ENCODE results near the gene NCEH1. TPM values are rescaled to one million over a fixed set of nuclear protein-coding genes. Genes with fewer than 3 reads are reported as not detected.

Gene NCEH1
- total and polyA plus RNA-seq, 7 donors, result 2.6 to 12.0 (median 5.1) TPM

DNA sequence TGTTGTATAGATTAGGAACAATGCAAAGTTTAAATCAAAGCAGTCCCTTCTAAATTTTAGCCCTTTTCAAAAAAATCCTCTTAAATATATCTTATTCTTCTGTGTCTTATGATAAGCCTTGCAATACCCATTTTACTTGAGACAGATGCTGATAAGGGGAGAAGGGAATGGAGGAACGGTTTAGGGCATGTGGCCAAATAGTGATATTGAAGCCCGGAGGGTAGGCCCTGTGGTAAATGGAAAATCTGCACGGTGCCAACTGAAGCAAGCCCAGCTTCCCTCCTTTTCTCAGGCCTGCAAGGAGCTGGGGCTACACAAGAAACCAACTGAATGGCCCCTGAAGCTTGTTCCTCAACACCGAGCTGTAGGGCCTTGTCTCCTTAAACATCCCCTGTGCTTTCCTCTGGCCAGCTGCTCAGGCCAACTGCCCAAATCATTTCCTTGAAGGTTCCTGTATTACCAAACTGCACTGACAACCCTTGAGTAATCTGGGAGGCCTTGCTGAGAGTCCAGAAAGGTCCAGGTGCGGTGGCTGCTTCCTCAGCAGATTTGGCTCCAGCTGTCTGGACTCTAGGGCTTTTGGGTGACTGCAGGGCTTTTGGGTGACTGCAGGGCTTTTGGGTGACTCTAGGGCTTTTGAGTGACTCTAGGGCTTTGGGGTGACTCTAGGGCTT is 67.2 kb downstream of the NCEH1 start:
- H3K27me3 ChIP-seq (ENCODE audit: insufficient read depth in 3 of 3, low read length in 2 of 3), result no peaks in the 10 kb centered on the region
- WGBS, 3 donors, result 67 to 72% (median 69%) methylated on average over 5 of the region's 5 CpGs
- DNase-seq, result peak in 1 of 2 donors; percentile 62
- no peak overlapping the region for H3K27ac ChIP-seq
- ATAC-seq, result peak in 1 of 4 donors; percentile 34
- no peaks in the 10 kb centered on the region for H3K4me1 ChIP-seq
- peaks cover 0 to 15% of the 10 kb centered on the region in 2 donors for H3K36me3 ChIP-seq (ENCODE audit: insufficient read depth in 1 of 2, low read depth in 1 of 2)
- TF ChIP-seq, protein P1, sequence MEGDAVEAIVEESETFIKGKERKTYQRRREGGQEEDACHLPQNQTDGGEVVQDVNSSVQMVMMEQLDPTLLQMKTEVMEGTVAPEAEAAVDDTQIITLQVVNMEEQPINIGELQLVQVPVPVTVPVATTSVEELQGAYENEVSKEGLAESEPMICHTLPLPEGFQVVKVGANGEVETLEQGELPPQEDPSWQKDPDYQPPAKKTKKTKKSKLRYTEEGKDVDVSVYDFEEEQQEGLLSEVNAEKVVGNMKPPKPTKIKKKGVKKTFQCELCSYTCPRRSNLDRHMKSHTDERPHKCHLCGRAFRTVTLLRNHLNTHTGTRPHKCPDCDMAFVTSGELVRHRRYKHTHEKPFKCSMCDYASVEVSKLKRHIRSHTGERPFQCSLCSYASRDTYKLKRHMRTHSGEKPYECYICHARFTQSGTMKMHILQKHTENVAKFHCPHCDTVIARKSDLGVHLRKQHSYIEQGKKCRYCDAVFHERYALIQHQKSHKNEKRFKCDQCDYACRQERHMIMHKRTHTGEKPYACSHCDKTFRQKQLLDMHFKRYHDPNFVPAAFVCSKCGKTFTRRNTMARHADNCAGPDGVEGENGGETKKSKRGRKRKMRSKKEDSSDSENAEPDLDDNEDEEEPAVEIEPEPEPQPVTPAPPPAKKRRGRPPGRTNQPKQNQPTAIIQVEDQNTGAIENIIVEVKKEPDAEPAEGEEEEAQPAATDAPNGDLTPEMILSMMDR (IDR thresholded peaks at IDR 0.05), result no peak
- no peak overlapping the region for H3K4me3 ChIP-seq
- intact Hi-C loops (cut with DNase I), result no loop called here
- H3K9me3 ChIP-seq, result no peaks in the 10 kb centered on the region

DNA sequence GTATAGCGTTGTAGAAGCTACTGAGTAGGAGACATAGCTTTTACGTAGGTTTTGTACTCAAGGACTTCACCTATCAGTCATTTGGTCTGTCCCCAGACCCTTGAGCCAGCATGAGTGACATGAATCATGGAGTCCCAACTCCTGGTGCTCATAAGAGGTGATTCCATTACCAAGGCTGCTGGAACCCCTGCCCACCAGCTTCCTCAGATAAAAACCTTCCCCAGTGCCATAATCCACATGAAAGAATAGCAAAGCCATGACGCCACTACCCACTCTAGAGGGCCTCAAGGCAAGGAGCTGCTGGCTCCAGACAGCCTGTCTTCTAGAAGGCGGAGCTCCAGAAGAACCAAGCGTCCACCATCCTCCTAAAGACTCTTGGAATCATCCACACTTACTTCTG is 69.6 kb downstream of the NCEH1 start:
- H3K27me3 ChIP-seq (ENCODE audit: insufficient read depth in 3 of 3, low read length in 2 of 3), result no peaks in the 10 kb centered on the region
- TF ChIP-seq, protein P1 (IDR thresholded peaks at IDR 0.05), result no peak
- ATAC-seq (no peak), DNase-seq (no peak)
- H3K4me3 ChIP-seq, result no peak overlapping the region
- H3K27ac ChIP-seq, result no peak overlapping the region
- no peaks in the 10 kb centered on the region for H3K4me1 ChIP-seq
- WGBS, 3 donors, result 95 to 99% (median 97%) methylated on average over 5 of the region's 5 CpGs
- intact Hi-C loops (cut with DNase I), result no loop called here
- no peaks in the 10 kb centered on the region for H3K9me3 ChIP-seq
- H3K36me3 ChIP-seq (ENCODE audit: insufficient read depth in 1 of 2, low read depth in 1 of 2), result peaks cover 0 to 15% of the 10 kb centered on the region in 2 donors

DNA sequence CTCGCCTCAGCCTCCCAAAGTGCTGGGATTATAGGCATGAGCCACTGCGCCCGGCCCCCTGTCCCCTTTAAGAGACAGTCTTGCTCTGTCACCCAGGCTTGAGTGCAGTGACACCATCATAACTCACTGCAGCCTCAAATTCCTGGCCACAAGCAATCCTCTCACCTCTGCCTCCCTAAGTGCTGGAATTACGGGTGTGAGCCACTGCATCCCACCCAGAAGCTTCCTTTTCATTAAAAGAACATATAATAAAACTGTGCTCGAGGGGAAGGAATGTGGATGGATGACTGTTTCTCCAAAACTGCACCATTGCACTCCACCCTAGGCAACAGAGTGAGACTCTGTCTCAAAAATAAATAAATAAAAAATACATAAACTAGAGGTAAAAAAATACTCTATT is 70.1 kb downstream of the NCEH1 start:
- Histone ChIP-seq H3K27me3 (ENCODE audit: insufficient read depth in 3 of 3, low read length in 2 of 3) (no peaks in the 10 kb centered on the region), H3K4me3 (no peak overlapping the region), H3K4me1 (no peaks in the 10 kb centered on the region), H3K36me3 (ENCODE audit: insufficient read depth in 1 of 2, low read depth in 1 of 2) (peaks cover 0 to 16% of the 10 kb centered on the region in 2 donors), H3K9me3 (no peaks in the 10 kb centered on the region), H3K27ac (no peak overlapping the region)
- ATAC-seq (no peak), DNase-seq (no peak)
- intact Hi-C loops (cut with DNase I), result no loop called here
- TF ChIP-seq, protein P1 (IDR thresholded peaks at IDR 0.05), result no peak
- WGBS, 3 donors, result 89 to 93% (median 92%) methylated on average over 5 of the region's 5 CpGs

DNA sequence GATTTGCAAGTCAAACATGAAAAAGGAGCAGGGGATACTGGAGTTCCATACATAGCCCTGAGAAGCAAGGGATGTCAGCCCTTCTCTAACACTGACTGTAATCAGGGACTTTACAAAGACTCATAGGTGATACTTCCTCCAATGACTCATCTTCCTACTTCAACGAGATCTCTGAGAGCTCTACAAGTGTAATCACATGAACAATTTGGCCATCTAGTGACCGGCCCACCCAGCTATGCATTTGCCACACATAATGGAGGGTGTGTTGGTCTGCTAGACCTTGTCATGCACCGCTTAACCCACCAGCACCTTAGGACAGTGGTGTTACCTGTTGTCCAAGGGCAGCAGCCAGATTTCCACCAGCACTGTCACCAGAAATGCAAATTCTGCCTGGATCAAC is 75.3 kb downstream of the NCEH1 start:
- H3K27ac ChIP-seq, result no peak overlapping the region
- peak in 2 of 4 donors; percentile 53 to 54 for ATAC-seq

More for the DNA sequence above, 75.3 kb downstream of the NCEH1 start:
- no peak for DNase-seq
- WGBS, 3 donors, result 73 to 76% (median 74%) methylated on average over 3 of the region's 3 CpGs
- Histone ChIP-seq H3K9me3 (no peaks in the 10 kb centered on the region), H3K4me1 (no peaks in the 10 kb centered on the region), H3K36me3 (ENCODE audit: insufficient read depth in 1 of 2, low read depth in 1 of 2) (peaks cover 0 to 31% of the 10 kb centered on the region in 2 donors), H3K27me3 (ENCODE audit: insufficient read depth in 3 of 3, low read length in 2 of 3) (no peaks in the 10 kb centered on the region), H3K4me3 (no peak overlapping the region)
- TF ChIP-seq, protein P1 (IDR thresholded peaks at IDR 0.05), result no peak
- intact Hi-C loops (cut with DNase I), result no loop called here

All from psoas muscle (tissue), 8 donors.